Breast epithelium (tissue), 4 donors: Measurements from ENCODE around the gene NDC1. TPM values are rescaled to one million over a fixed set of nuclear protein-coding genes. Genes with fewer than 3 reads are reported as not detected.
A peak's percentile ranks its signal among the peaks of the same experiment; 100 is the strongest.
"Not testable (repeated sequence)": the region's sequence is repeated elsewhere in the genome, so short reads cannot be mapped to it uniquely, and the experiment has no call there.

Source experiments
- DNase-seq, 2 donors: peaks; one replicate each; pipeline ENCODE4 v3.0.0-alpha.2; 2019; ENCODE audit warnings: low spot score in 2 of 2
- H3K27ac ChIP-seq, 2 donors: fragments of 200-600 bp; sonication (generic) in 1 of 2; one replicate each; pipeline ENCODE4 v1.5.1; 2016 to 2019; ENCODE audit warnings: mild to moderate bottlenecking in 1 of 2
- H3K27me3 ChIP-seq, 2 donors: fragments of 200-600 bp; sonication (generic) in 1 of 2; one replicate each; pipeline versions ENCODE4 v1.5.1 to v1.6.0; 2017 to 2019; ENCODE audit warnings: control low read depth in 1 of 2, mild to moderate bottlenecking in 1 of 2
- H3K36me3 ChIP-seq: fragments of 200-600 bp; one replicate; pipeline ENCODE4 v1.5.1; 2019
- H3K4me1 ChIP-seq, 2 donors: fragments of 200-600 bp; sonication (generic); one replicate each; pipeline ENCODE4 v1.5.1; 2016 to 2019; ENCODE audit warnings: control low read depth in 1 of 2
- H3K4me3 ChIP-seq, 3 donors: fragments of 200-600 bp; sonication (generic); 1 replicate in 2 of 3; 2 replicates in 1 of 3; pipeline ENCODE4 v1.5.1; 2016 to 2019; ENCODE audit warnings: mild to moderate bottlenecking in 3 of 3, moderate library complexity in 2 of 3
- H3K9me3 ChIP-seq, 2 donors: fragments of 200-600 bp; sonication (generic) in 1 of 2; one replicate each; pipeline ENCODE4 v1.5.1; 2016 to 2019; ENCODE audit warnings: control low read depth in 1 of 2
- CTCF ChIP-seq, 3 donors: fragments of 450-650 bp; IDR thresholded peaks; one replicate each; pipeline ENCODE4 v1.5.1; 2016 to 2017; ENCODE audit warnings: antibody characterized with exemption in 3 of 3, mild to moderate bottlenecking in 3 of 3, moderate library complexity in 3 of 3
- POLR2A ChIP-seq: fragments of 450-650 bp; IDR thresholded peaks from one replicate; pipeline ENCODE4 v1.6.1; 2016; ENCODE audit warnings: antibody characterized with exemption, mild to moderate bottlenecking, moderate library complexity
- POLR2AphosphoS5 ChIP-seq, 3 donors: sonication (generic); formaldehyde crosslinking; IDR thresholded peaks; one replicate each; pipeline ENCODE4 v1.6.1; 2017; ENCODE audit warnings: antibody characterized with exemption in 3 of 3
- intact Hi-C: fragments of 100-400 bp; cut with DNase I; formaldehyde crosslinking; loops from one replicate; pipeline ENCODE4 v1.15.1; 2023; ENCODE audit warnings: low total_unique reads
- total RNA-seq, 3 donors: library from RNA; depleted of rRNA; stranded (reverse); fragments of >200 nt; gene quantifications; one replicate each; pipeline ENCODE4 v1.1.0, GENCODE V29; 2016

NDC1 gene
- total RNA-seq, result 10 to 100 TPM; 10.9 to 18.4 (median 12.8) TPM

- no peaks in the 10 kb centered on the region for H3K27me3 ChIP-seq
- peak; percentile 75 to 85 for DNase-seq
- intact Hi-C loops, result no loop called here
- peak within 1 kb of the TSS; percentile 88 to 99 (median 96) for H3K4me3 ChIP-seq
- H3K36me3 ChIP-seq, result no peaks in the 10 kb centered on the region
- no peak for TF ChIP-seq POLR2A
- TF ChIP-seq CTCF (IDR thresholded peaks at IDR 0.05), result peak in 2 of 3 donors; percentile 15 to 27
- peak; percentile 81 to 92 (median 82) for TF ChIP-seq POLR2AphosphoS5 (IDR thresholded peaks at IDR 0.05)
- H3K4me1 ChIP-seq, result no peaks in the 10 kb centered on the region
- peaks cover 4 to 7% of the 10 kb centered on the region in 2 donors for H3K9me3 ChIP-seq
- H3K27ac ChIP-seq, result peak within 1 kb of the TSS; percentile 95 to 99
Observed at GRCh38 chr1:53837924-53838653, at the start of gene NDC1. Gene NDC1, minus strand, starts transcription at chr1:53838296. Its CDS starts 35 bp downstream, at chr1:53838261.

GRCh38 chr1:53883600-53883999, 45.5 kb upstream of the NDC1 start:
- H3K4me3 ChIP-seq, H3K9me3 ChIP-seq, H3K4me1 ChIP-seq, DNase-seq, intact Hi-C loops, H3K36me3 ChIP-seq, H3K27me3 ChIP-seq, H3K27ac ChIP-seq: not testable (repeated sequence)

- H3K9me3 ChIP-seq, H3K4me3 ChIP-seq, H3K36me3 ChIP-seq, intact Hi-C loops, DNase-seq, H3K4me1 ChIP-seq, H3K27ac ChIP-seq, H3K27me3 ChIP-seq: not testable (repeated sequence)
Observed at GRCh38 chr1:53881853-53882252, 43.8 kb upstream of the NDC1 start.

GRCh38 chr1:53878492-53879105, 40.5 kb upstream of the NDC1 start:
- intact Hi-C loops, result no loop called here
- Histone ChIP-seq H3K27me3 (no peaks in the 10 kb centered on the region), H3K9me3 (no peaks in the 10 kb centered on the region), H3K27ac (no peak overlapping the region), H3K4me3 (no peak overlapping the region), H3K4me1 (no peaks in the 10 kb centered on the region), H3K36me3 (no peaks in the 10 kb centered on the region)
- DNase-seq, result no peak
- TF ChIP-seq CTCF (IDR thresholded peaks at IDR 0.05) (peak in 2 of 3 donors; percentile 45 to 62), POLR2AphosphoS5 (IDR thresholded peaks at IDR 0.05) (no peak)

GRCh38 chr1:53875150-53875549, 37.1 kb upstream of the NDC1 start:
- intact Hi-C loops, result not testable (repeated sequence)

GRCh38 chr1:53871773-53872484, 33.8 kb upstream of the NDC1 start:
- no peaks in the 10 kb centered on the region for H3K4me1 ChIP-seq
- peaks cover 5% of the 10 kb centered on the region for H3K36me3 ChIP-seq
- intact Hi-C loops, result no loop called here
- H3K4me3 ChIP-seq, result no peak overlapping the region
- TF ChIP-seq POLR2A (no peak), POLR2AphosphoS5 (IDR thresholded peaks at IDR 0.05) (no peak), CTCF (IDR thresholded peaks at IDR 0.05) (no peak)
- no peaks in the 10 kb centered on the region for H3K27me3 ChIP-seq
- H3K9me3 ChIP-seq, result no peaks in the 10 kb centered on the region
- no peak for DNase-seq
- no peak overlapping the region for H3K27ac ChIP-seq

More at GRCh38 chr1:53875150-53875549, 37.1 kb upstream of the NDC1 start:
- H3K36me3 ChIP-seq, H3K27me3 ChIP-seq, H3K4me3 ChIP-seq, H3K4me1 ChIP-seq, DNase-seq, H3K9me3 ChIP-seq, H3K27ac ChIP-seq: not testable (repeated sequence)
